Thymus (tissue), 11 donors: ENCODE data around the gene FOXO1. TPM values are rescaled to one million over a fixed set of nuclear protein-coding genes. Genes with fewer than 3 reads are reported as not detected.

Experiments
- DNase-seq, 9 donors: peaks; one replicate each; pipeline ENCODE4 v3.0.0-alpha.2; 2013; ENCODE audit warnings: low spot score in 9 of 9, low read depth in 6 of 9, missing footprints in 1 of 9
- H3K27ac ChIP-seq, 2 donors: one replicate each; pipeline ENCODE4 v1.5.1; 2013; ENCODE audit warnings: control low read depth in 1 of 2, low read depth in 1 of 2, low read length in 1 of 2, mild to moderate bottlenecking in 1 of 2, moderate library complexity in 1 of 2
- H3K27me3 ChIP-seq, 2 donors: one replicate each; pipeline ENCODE4 v1.5.1; 2013; ENCODE audit warnings: low read length in 1 of 2; ENCODE audit not compliant: control insufficient read depth in 2 of 2, insufficient read depth in 1 of 2
- H3K36me3 ChIP-seq, 2 donors: one replicate each; pipeline ENCODE4 v1.5.1; 2013; ENCODE audit warnings: low read length in 1 of 2, mild to moderate bottlenecking in 1 of 2, moderate library complexity in 1 of 2; ENCODE audit not compliant: control insufficient read depth in 2 of 2, insufficient read depth in 2 of 2
- H3K4me1 ChIP-seq, 2 donors: one replicate each; pipeline ENCODE4 v1.5.1; 2013; ENCODE audit warnings: low read length in 2 of 2; ENCODE audit not compliant: control insufficient read depth in 2 of 2, insufficient read depth in 2 of 2
- H3K4me3 ChIP-seq, 2 donors: one replicate each; pipeline ENCODE4 v1.5.1; 2013; ENCODE audit warnings: low read length in 2 of 2, control low read depth in 1 of 2, mild to moderate bottlenecking in 1 of 2
- H3K9me3 ChIP-seq, 2 donors: one replicate each; pipeline ENCODE4 v1.5.1; 2013; ENCODE audit warnings: low read length in 1 of 2, mild to moderate bottlenecking in 1 of 2; ENCODE audit not compliant: control insufficient read depth in 2 of 2, insufficient read depth in 1 of 2
- WGBS: extraction: QIAGEN DNeasy Blood & Tissue Kit; methylation state at CpG from one replicate; pipeline ENCODE4 v1.1.7; 2013; 5-methylcytosine and 5-hydroxymethylcytosine counted together
- polyA plus RNA-seq: library from polyadenylated mRNA; stranded (reverse); fragments of 200-250 nt; gene quantifications from one replicate; pipeline ENCODE4 v1.2.3, GENCODE V29; 2013
- total RNA-seq: library from RNA; stranded (reverse); fragments of 120-200 nt; gene quantifications from one replicate; pipeline ENCODE4 v1.2.4, GENCODE V29; 2013
- donor health status: healthy.

FOXO1 gene
- total and polyA plus RNA-seq, 2 donors, result 8.7 to 17.2 TPM

DNA sequence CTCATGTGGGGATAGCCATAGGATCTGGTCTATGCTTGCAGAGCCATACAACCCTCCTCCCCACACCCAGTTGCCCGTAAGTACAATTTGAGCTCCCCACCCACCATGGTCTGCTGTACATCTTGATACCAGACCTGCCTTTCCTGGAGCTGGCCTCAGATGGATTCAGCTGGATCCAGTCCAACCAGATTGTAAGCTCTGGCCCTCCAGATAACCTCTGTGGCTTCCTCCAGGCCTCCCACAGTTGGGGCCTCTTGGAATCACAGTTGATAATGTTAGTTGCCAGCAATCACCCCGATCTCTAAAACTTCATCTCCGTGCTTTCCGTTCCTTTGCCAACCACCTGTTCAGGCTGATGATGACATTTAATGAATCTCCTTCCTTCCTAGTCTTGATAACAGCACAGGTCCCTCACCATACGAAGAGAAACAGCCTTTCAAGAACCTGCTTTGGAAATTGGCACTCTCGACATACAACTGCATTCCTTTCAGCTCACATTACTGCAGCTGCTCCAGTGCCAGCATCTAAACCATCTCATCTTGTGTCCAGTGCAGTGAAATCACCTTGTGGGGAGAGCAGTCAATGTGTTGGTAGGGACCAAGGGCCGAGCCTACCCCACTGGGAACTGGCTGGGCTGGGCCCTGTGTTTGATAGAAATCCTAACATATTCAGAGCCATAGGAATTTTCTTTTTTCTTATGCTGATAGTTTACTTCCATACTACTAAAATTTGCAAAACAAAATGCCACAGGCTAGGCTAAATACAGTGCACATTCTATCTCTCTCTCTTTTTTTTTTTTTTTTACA, 15.1 kb upstream of the FOXO1 start:
- peaks cover 0 to 9% of the 10 kb centered on the region in 2 donors for H3K4me1 ChIP-seq
- 34% methylated on average over 7 of the region's 7 CpGs for WGBS
- H3K27ac ChIP-seq, result no peak overlapping the region
- H3K4me3 ChIP-seq, result no peak overlapping the region
- H3K27me3 ChIP-seq, result no peaks in the 10 kb centered on the region
- no peaks in the 10 kb centered on the region for H3K36me3 ChIP-seq
- no peaks in the 10 kb centered on the region for H3K9me3 ChIP-seq
- DNase-seq, result no peak

DNA sequence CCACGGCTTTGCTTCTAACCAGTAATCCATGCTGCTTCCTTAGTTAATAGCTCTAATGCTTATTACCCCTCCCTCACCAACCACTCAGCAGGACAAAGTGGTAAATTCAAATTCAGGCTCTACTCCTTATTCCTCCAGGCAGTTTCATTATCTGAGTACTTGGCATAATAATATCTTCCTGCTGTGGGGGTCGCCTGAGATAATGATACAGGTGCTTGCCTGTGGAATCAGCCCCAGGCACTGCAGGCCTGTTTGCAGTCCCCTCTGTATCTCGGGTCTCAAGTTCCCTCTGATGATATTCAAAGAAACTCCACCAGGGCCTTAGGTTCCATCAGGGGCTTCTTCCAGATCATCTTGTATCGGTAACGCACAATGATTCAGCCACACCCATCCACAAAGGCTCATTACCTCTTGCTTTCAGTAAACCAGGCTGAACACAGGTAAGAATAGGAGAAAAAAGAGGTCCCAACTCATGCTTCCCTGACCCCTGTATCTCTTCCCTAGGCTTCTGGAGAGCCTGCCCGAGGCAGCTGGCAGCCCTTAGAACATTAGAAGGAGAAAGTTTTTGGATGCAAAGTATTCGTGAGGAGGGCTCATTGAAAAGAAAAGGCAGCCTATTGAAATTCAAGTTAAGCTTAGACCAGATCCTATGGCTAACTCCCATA, 14.3 kb upstream of the FOXO1 start:
- DNase-seq, result no peak
- Histone ChIP-seq H3K9me3 (no peaks in the 10 kb centered on the region), H3K27me3 (no peaks in the 10 kb centered on the region), H3K36me3 (no peaks in the 10 kb centered on the region), H3K27ac (no peak overlapping the region), H3K4me3 (no peak overlapping the region), H3K4me1 (peaks cover 0 to 9% of the 10 kb centered on the region in 2 donors)
- WGBS, result 93% methylated on average over 7 of the region's 7 CpGs

DNA sequence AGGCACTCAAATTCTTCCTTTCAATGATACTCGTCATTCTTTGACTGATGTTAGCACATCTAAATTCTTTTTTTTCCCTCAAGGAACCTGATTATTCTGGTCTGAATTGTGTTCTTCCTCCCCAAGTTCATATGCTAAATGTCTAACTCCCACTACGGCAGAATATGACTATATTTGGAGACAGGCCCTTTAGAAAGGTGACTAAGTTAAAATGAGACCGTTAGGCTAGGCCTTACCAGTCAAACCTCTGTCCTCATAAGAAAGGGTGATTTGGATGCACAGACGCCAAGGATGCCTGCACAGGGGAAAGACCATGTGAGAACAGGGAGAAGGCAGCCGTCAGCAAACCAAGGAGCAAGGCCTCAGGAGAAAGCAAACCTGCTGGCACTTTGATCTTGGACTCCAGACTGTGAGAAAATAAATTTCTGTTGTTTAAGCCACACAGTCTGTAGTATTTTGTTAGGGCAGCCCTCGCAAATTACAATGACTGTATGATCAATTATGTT, 13.1 kb upstream of the FOXO1 start:
- Histone ChIP-seq H3K4me1 (peaks cover 0 to 9% of the 10 kb centered on the region in 2 donors), H3K9me3 (no peaks in the 10 kb centered on the region), H3K27ac (no peak overlapping the region), H3K36me3 (no peaks in the 10 kb centered on the region), H3K27me3 (no peaks in the 10 kb centered on the region), H3K4me3 (no peak overlapping the region)
- 95% methylated on average over 6 of the region's 6 CpGs for WGBS
- no peak for DNase-seq

DNA sequence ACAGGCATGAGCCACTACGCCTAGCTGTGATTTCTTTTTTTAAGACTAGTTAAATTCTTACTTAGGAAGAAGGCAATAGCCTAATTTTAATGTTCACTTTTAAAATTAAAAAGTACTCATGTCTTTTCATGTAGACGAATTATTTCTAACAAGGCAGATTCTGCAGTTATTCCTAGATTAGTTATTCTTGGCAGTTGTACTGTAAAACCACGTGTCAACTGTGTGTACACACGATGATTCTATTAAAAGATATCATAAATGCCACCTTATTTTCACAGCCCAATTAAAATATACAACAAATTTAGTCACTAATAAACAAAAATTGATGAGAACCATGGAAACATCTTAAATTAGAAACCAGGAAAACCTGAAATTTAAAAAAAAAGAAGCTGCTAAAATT, 10.6 kb upstream of the FOXO1 start:
- 69% methylated on average over 4 of the region's 4 CpGs for WGBS
- Histone ChIP-seq H3K4me3 (no peak overlapping the region), H3K27me3 (no peaks in the 10 kb centered on the region), H3K4me1 (peaks cover 0 to 9% of the 10 kb centered on the region in 2 donors), H3K27ac (no peak overlapping the region), H3K9me3 (no peaks in the 10 kb centered on the region), H3K36me3 (no peaks in the 10 kb centered on the region)
- DNase-seq, result no peak

DNA sequence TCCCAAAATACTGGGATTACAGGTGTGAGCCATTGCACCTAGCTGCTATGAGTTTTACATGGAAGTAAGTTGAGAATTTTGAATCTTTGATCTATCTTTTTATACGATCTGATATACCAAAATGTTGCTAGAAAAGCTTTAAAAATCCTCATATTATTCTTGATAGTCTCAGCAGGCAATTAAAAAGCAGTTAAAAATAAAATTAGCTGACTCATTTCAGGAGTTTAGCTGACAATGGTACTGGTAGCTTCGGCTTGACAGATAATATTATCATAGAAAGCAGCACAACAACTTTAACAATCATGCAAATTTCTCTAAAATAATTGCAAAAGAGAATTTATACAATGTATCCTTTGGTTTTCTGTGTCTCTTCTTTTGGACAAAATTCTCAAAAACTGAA, 9.6 kb upstream of the FOXO1 start:
- H3K9me3 ChIP-seq, result no peaks in the 10 kb centered on the region
- no peaks in the 10 kb centered on the region for H3K36me3 ChIP-seq
- 51% methylated on average over 2 of the region's 2 CpGs for WGBS
- no peaks in the 10 kb centered on the region for H3K27me3 ChIP-seq
- no peak for DNase-seq
- H3K27ac ChIP-seq, result no peak overlapping the region
- no peak overlapping the region for H3K4me3 ChIP-seq
- peaks cover 0 to under 1% of the 10 kb centered on the region in 2 donors for H3K4me1 ChIP-seq

DNA sequence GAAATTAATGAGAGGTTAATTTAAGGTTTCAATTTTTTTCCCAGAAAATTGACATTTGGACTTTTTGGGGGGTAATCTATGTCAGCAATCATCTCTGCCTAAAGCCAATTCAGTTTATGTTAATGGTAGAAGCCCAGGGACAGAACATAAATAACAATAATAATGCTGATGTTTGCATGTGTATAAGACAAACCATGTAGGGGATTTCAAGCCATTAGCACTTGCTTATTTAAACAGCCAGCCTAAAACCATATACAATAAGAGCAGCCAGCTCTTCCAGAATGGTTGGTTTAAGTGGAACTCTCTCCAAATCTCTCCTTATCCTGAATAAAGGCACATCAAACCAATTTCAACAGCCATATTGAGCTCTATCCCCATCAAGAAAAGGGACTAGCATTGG, 7.0 kb upstream of the FOXO1 start:
- no peak overlapping the region for H3K4me3 ChIP-seq
- H3K4me1 ChIP-seq, result no peaks in the 10 kb centered on the region
- H3K27me3 ChIP-seq, result peaks cover 3 to 6% of the 10 kb centered on the region in 2 donors

DNA sequence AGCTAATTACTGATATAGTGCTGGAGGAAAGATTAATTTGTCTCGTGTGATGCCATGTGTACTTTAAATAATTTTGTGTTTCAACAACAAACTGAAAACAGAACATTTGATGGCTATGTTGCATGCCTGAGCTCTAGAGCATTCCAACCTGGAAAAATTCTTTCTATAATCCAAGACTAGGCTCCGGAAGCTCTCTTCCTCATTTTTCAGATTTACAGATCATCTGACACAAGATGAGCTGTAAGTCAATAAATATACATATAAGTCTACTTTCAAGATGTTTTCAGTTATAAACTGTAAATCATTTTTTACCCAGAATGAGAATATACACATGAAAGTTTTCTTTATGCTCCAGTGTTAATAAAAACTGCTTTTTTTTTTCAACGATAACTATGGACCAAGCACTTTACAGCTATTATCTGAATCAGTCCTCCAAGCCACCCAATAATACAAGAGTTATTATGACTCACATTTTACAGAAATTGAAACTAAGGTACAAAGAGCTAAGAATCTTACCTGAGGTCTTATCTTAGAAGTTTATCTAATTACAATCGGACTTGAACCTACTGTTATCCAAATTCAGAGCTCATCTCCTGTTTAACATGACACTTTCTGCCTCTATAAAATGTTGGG, 6.4 kb upstream of the FOXO1 start:
- H3K36me3 ChIP-seq, result no peaks in the 10 kb centered on the region
- no peaks in the 10 kb centered on the region for H3K9me3 ChIP-seq
- DNase-seq, result no peak
- no peaks in the 10 kb centered on the region for H3K4me1 ChIP-seq
- H3K4me3 ChIP-seq, result no peak overlapping the region
- no peak overlapping the region for H3K27ac ChIP-seq
- WGBS, result 85% methylated on average over 4 of the region's 4 CpGs
- peaks cover 7 to 11% of the 10 kb centered on the region in 2 donors for H3K27me3 ChIP-seq

More for the DNA sequence above, 7.0 kb upstream of the FOXO1 start:
- H3K36me3 ChIP-seq, result no peaks in the 10 kb centered on the region
- no peaks in the 10 kb centered on the region for H3K9me3 ChIP-seq
- H3K27ac ChIP-seq, result no peak overlapping the region
- DNase-seq, result no peak

DNA sequence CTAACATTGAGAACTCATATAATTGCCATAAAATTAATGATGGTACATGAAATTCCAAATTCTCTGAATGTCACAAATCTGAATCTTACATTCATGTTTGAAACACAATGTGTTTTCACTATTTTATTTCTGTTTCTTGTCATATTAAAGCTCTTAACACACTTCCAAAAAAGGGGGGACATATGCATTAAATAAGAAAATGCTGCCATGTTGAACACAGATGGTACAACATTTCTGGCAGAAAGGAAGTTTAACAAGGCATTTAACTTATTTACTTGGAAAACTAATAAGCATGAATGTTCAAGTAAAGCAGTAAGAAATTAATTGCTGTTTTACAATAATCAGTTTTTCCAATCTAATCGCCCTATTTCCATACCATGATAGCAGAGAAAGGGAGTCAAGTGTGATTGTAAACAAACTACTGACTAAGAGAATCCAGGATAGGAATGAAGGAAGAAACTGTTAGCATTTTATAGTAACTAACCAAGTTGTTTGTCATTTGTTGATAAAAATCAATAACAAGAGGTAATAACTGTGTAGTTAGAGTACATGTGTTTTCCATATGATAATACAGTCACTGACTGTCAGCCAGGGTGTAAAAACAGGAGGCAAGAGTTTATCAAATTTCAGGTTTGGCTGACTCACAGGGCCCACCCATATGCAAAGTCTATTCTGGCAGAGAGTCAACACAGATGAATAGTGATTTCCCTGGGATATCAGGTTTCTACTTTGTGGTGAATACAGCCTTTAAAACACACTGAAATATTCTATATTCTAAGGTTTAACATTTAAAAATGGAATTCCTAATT, 5.7 kb upstream of the FOXO1 start:
- no peak for DNase-seq
- no peak overlapping the region for H3K27ac ChIP-seq
- WGBS, result 95% methylated on average over 1 of the region's 1 CpG

More for the DNA sequence above, 5.7 kb upstream of the FOXO1 start:
- Histone ChIP-seq H3K4me3 (no peak overlapping the region), H3K27me3 (peaks cover 12 to 18% of the 10 kb centered on the region in 2 donors), H3K4me1 (peaks cover 5 to 6% of the 10 kb centered on the region in 2 donors), H3K36me3 (no peaks in the 10 kb centered on the region), H3K9me3 (peaks cover 0 to 3% of the 10 kb centered on the region in 2 donors)
